Gastroesophageal sphincter (tissue), 4 donors: ENCODE measurements around the gene AP5B1. TPM values are rescaled to one million over a fixed set of nuclear protein-coding genes. Genes with fewer than 3 reads are reported as not detected.

Experiments
- ATAC-seq: fragments of 150-250 bp; one replicate; pipeline ENCODE4 v1.9.1; 2016; ENCODE audit warnings: mild to moderate bottlenecking, moderate library complexity
- H3K27ac ChIP-seq, 4 donors: fragments of 200-600 bp; sonication (generic) in 3 of 4; 1 replicate in 3 of 4; 2 replicates in 1 of 4; pipeline ENCODE4 v1.5.1; 2016 to 2019
- H3K27me3 ChIP-seq: fragments of 200-600 bp; sonication (generic); one replicate; pipeline ENCODE4 v1.5.1; 2019
- H3K36me3 ChIP-seq, 2 donors: fragments of 200-600 bp; sonication (generic); one replicate each; pipeline ENCODE4 v1.5.1; 2019; ENCODE audit warnings: control low read depth in 1 of 2
- H3K4me1 ChIP-seq, 3 donors: fragments of 200-600 bp; sonication (generic); 1 replicate in 2 of 3; 2 replicates in 1 of 3; pipeline ENCODE4 v1.5.1; 2016 to 2019; ENCODE audit warnings: control low read depth in 2 of 3
- H3K4me3 ChIP-seq, 2 donors: fragments of 200-600 bp; sonication (generic); one replicate each; pipeline ENCODE4 v1.5.1; 2019; ENCODE audit warnings: mild to moderate bottlenecking in 1 of 2, moderate library complexity in 1 of 2
- H3K9me3 ChIP-seq, 3 donors: fragments of 200-600 bp; sonication (generic); one replicate each; pipeline ENCODE4 v1.5.1; 2017 to 2019; ENCODE audit warnings: control low read depth in 2 of 3
- CTCF ChIP-seq, 4 experiments: fragments of 200-600 bp in 2 of 4; fragments of 450-650 bp in 2 of 4; sonication (generic) in 1 of 4; IDR thresholded peaks; one replicate each; pipeline ENCODE4 v1.5.1; 2017 to 2019; ENCODE audit warnings: antibody characterized with exemption in 4 of 4, mild to moderate bottlenecking in 2 of 4, moderate library complexity in 2 of 4
- EP300 ChIP-seq: sonication (generic); formaldehyde crosslinking; IDR thresholded peaks from one replicate; pipeline ENCODE4 v1.6.1; 2017; ENCODE audit warnings: antibody characterized with exemption, mild to moderate bottlenecking
- POLR2A ChIP-seq, 2 donors: fragments of 450-650 bp; IDR thresholded peaks; one replicate each; pipeline ENCODE4 v1.6.1; 2017; ENCODE audit warnings: antibody characterized with exemption in 2 of 2, mild to moderate bottlenecking in 2 of 2, moderate library complexity in 1 of 2
- POLR2AphosphoS5 ChIP-seq: sonication (generic); formaldehyde crosslinking; IDR thresholded peaks from one replicate; pipeline ENCODE4 v1.6.1; 2017; ENCODE audit warnings: antibody characterized with exemption
- WGBS, 2 donors: methylation state at CpG; one replicate each; pipeline ENCODE4 v1.1.5; 2018; ENCODE audit warnings: low coverage in 1 of 2; 5-methylcytosine and 5-hydroxymethylcytosine counted together
- total RNA-seq, 4 donors: library from RNA; depleted of rRNA; stranded (reverse); fragments of >200 nt; gene quantifications; one replicate each; pipeline ENCODE4 v1.1.0, GENCODE V29; 2016

AP5B1 gene
- total RNA-seq, 4 donors from 2014 or later = 11.2 to 23.4 (median 15.7) TPM

DNA sequence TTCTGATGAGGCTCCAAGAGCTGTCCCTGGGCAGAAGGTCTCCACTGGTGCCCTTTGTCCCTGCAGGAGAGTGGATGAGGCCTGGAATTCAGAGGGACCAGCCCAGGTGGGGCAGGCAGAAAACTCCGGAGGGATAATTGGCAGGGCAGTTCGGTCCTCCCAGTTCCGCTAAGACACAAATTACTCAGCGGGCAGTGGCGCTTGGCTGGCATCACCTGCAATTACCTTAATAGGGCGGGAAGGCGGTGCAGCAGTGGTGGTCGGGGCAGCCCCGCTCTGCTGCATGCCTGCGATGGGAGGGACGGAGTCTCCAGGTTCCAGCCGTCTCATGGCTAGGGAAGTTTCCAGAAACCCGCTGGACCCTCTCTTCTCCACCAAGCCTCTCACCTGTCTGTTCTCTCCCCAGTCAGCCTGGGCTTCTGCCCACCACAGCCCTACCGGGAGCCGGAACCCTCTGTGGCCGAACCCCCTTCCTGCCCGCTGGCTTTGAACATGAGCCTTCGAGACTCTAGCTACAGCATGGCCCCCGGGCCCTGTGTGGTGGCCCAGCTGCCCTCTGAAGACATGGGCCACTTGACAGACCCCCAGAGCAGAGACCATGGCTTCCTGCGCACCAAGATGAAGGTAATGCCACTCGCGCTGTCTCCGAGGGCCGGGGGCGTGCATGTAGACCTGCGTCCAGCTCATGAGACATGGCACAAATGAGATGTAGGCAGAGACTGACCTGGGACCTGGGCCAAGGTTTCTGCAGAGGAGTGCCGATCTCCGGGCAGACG lies 13.0 kb upstream of the AP5B1 start:
- TF ChIP-seq EP300 (no peak), POLR2A (IDR thresholded peaks at IDR 0.05) (no peak), CTCF (IDR thresholded peaks at IDR 0.05) (no peak)
- no peaks in the 10 kb centered on the region for H3K9me3 ChIP-seq
- no peaks in the 10 kb centered on the region for H3K36me3 ChIP-seq
- H3K27ac ChIP-seq = no peak overlapping the region
- H3K27me3 ChIP-seq = peaks cover 89% of the 10 kb centered on the region
- ATAC-seq = no peak
- H3K4me3 ChIP-seq = no peak overlapping the region
- no peaks in the 10 kb centered on the region for H3K4me1 ChIP-seq
- no CpG with 5 or more reads among the region's 29 CpGs for WGBS, 2 donors

GRCh38 chr11:65793144-65793581 lies 12.4 kb upstream of the AP5B1 start:
- no peaks in the 10 kb centered on the region for H3K9me3 ChIP-seq
- peaks cover 89% of the 10 kb centered on the region for H3K27me3 ChIP-seq
- no peaks in the 10 kb centered on the region for H3K36me3 ChIP-seq
- no peak for TF ChIP-seq POLR2AphosphoS5
- TF ChIP-seq CTCF (IDR thresholded peaks at IDR 0.05) = no peak
- TF ChIP-seq EP300 = no peak
- TF ChIP-seq POLR2A (IDR thresholded peaks at IDR 0.05) = no peak
- WGBS, 2 donors = 40% methylated on average over 1 of the region's 16 CpGs; no CpG with 5 or more reads in 1 of the 2 donors
- H3K27ac ChIP-seq = no peak overlapping the region
- peaks cover 0 to 4% (median under 1%) of the 10 kb centered on the region in 3 donors for H3K4me1 ChIP-seq
- ATAC-seq = no peak
- no peak overlapping the region for H3K4me3 ChIP-seq

DNA sequence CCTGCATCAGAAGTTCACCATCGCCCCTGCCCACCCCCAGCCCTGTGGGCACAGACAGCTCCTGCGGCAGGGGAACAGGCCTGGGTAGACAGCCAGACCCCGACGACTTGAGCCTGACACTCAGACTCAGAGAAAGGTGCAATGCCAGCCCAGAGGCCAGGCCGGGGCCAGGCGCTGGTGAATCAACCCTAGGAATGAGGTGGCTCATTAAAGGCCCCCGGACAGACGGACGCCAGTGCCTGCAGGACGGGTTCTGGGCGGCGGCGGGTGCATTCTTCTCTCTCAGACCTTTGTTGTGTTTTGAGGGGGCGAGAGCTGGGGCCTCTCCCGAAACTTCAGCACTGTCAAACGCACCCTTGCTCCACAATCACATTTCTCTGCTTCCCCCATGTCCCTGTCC lies 11.7 kb upstream of the AP5B1 start:
- ATAC-seq = no peak
- H3K4me1 ChIP-seq = peaks cover 0 to 11% (median 6%) of the 10 kb centered on the region in 3 donors
- H3K36me3 ChIP-seq = no peaks in the 10 kb centered on the region
- H3K9me3 ChIP-seq = no peaks in the 10 kb centered on the region
- 67% methylated on average over 1 of the region's 16 CpGs; no CpG with 5 or more reads in 1 of the 2 donors for WGBS, 2 donors
- TF ChIP-seq POLR2AphosphoS5 = no peak
- no peak for TF ChIP-seq EP300
- no peak for TF ChIP-seq CTCF (IDR thresholded peaks at IDR 0.05)
- TF ChIP-seq POLR2A (IDR thresholded peaks at IDR 0.05) = no peak
- peaks cover 89% of the 10 kb centered on the region for H3K27me3 ChIP-seq
- no peak overlapping the region for H3K27ac ChIP-seq
- no peak overlapping the region for H3K4me3 ChIP-seq

GRCh38 chr11:65791719-65792213 lies 11.0 kb upstream of the AP5B1 start:
- Histone ChIP-seq H3K27me3 (peaks cover 91% of the 10 kb centered on the region), H3K36me3 (no peaks in the 10 kb centered on the region), H3K4me3 (no peak overlapping the region), H3K9me3 (no peaks in the 10 kb centered on the region), H3K4me1 (peaks cover 0 to 18% (median 6%) of the 10 kb centered on the region in 3 donors), H3K27ac (no peak overlapping the region)
- ATAC-seq = no peak
- WGBS, 2 donors = no CpG with 5 or more reads among the region's 13 CpGs
- TF ChIP-seq CTCF (IDR thresholded peaks at IDR 0.05) (no peak), POLR2A (IDR thresholded peaks at IDR 0.05) (no peak), EP300 (no peak), POLR2AphosphoS5 (no peak)
